K562 (cell line): ENCODE results near the gene ANXA4. TPM values are rescaled to one million over a fixed set of nuclear protein-coding genes. Genes with fewer than 3 reads are reported as not detected.

ENCODE experiments used
- CBFB ChIP-seq: sonication (generic); formaldehyde crosslinking; IDR thresholded peaks from 2 replicates; pipeline ENCODE4 v1.4.0; 2020; ENCODE audit warnings: mild to moderate bottlenecking, missing genetic modification reagents
- CGGBP1 ChIP-seq: fragments of 250-450 bp; sonication (Bioruptor Pico); IDR thresholded peaks from 2 replicates; pipeline ENCODE4 v1.9.0; 2021; ENCODE audit warnings: mild to moderate bottlenecking
- FOSL1 ChIP-seq: fragments of 200-800 bp; sonication (Bioruptor generic); conservative IDR thresholded peaks from 2 replicates; pipeline ENCODE4 v1.6.1; 2016; ENCODE audit warnings: missing genetic modification characterization, missing compliant biosample characterization
- GABPA ChIP-seq: fragments of 200-800 bp; sonication (Bioruptor generic); conservative IDR thresholded peaks from 2 replicates; pipeline ENCODE4 v1.6.1; 2016; ENCODE audit warnings: low read depth, missing genetic modification characterization, missing compliant biosample characterization
- GATAD2B ChIP-seq: fragments of 450-650 bp; IDR thresholded peaks from 2 replicates; pipeline ENCODE4 v1.6.1; 2017; ENCODE audit warnings: mild to moderate bottlenecking, borderline replicate concordance
- HDAC1 ChIP-seq, 2 experiments: fragments of 450-650 bp; IDR thresholded peaks; 2 replicates each; pipeline ENCODE4 v1.6.1; 2016 to 2017; ENCODE audit warnings: inconsistent platforms in 1 of 2, mild to moderate bottlenecking in 1 of 2, moderate library complexity in 1 of 2
- HDAC6 ChIP-seq: IDR thresholded peaks from 2 replicates; pipeline ENCODE4 v1.6.1; 2012; ENCODE audit warnings: low read depth, mild to moderate bottlenecking, control low read depth, inconsistent platforms, low read length, moderate library complexity
- OTX1 ChIP-seq: fragments of 450-650 bp; formaldehyde crosslinking; IDR thresholded peaks from 2 replicates; pipeline ENCODE4 v1.4.0; 2022; ENCODE audit warnings: mild to moderate bottlenecking
- RAD51 ChIP-seq: fragments of 450-650 bp; IDR thresholded peaks from 2 replicates; pipeline ENCODE4 v1.7.1; 2016; ENCODE audit warnings: low read depth, mild to moderate bottlenecking, borderline replicate concordance
- SIN3B ChIP-seq: fragments of 450-650 bp; IDR thresholded peaks from 2 replicates; pipeline ENCODE4 v1.6.1; 2017; ENCODE audit warnings: low read depth, mild to moderate bottlenecking, moderate library complexity
- SNIP1 ChIP-seq: fragments of 450-650 bp; IDR thresholded peaks from 2 replicates; pipeline ENCODE4 v1.7.1; 2017; ENCODE audit warnings: low read depth, mild to moderate bottlenecking
- USF1 ChIP-seq: sonication (generic); formaldehyde crosslinking; IDR thresholded peaks from 2 replicates; pipeline ENCODE4 v1.9.0; 2022; ENCODE audit warnings: mild to moderate bottlenecking, missing genetic modification reagents
- ZBTB40 ChIP-seq, 2 experiments: fragments of 450-650 bp in 1 of 2; sonication (generic) in 1 of 2; formaldehyde crosslinking in 1 of 2; IDR thresholded peaks; 2 replicates each; pipeline versions ENCODE4 v1.7.1 to v1.9.0; 2016 to 2022; ENCODE audit warnings: inconsistent platforms in 1 of 2, mild to moderate bottlenecking in 1 of 2, missing genetic modification reagents in 1 of 2
- ZBTB5 ChIP-seq: fragments of 450-650 bp; IDR thresholded peaks from 2 replicates; pipeline ENCODE4 v1.6.1; 2017; ENCODE audit warnings: antibody characterized with exemption
- ZNF740 ChIP-seq, 3 experiments: fragments of 200-800 bp in 1 of 3; sonication (Bioruptor generic) in 1 of 3; sonication (generic) in 1 of 3; formaldehyde crosslinking in 1 of 3; IDR thresholded peaks; 2 replicates each; pipeline versions ENCODE4 v1.6.1 to v1.8.0; 2016 to 2022; ENCODE audit warnings: mild to moderate bottlenecking in 2 of 3, missing compliant biosample characterization in 2 of 3, missing genetic modification characterization in 2 of 3, missing genetic modification reagents in 1 of 3
- polyA plus RNA-seq, 8 experiments: library from polyadenylated mRNA; depleted of rRNA in 4 of 8; stranded (reverse) in 5 of 8; unstranded in 3 of 8; fragments of >200 nt; fragmentation: Nextera tagmentation in 2 of 8; fragmentation: Illumina TruSeq in 1 of 8; extraction: Ambion mirVana in 2 of 8; extraction: Trizol in 1 of 8; gene quantifications; 2 replicates each; pipeline versions ENCODE4 v1.2.1 to v1.2.3, GENCODE V29; 2011 to 2014; ENCODE audit warnings: inconsistent platforms in 1 of 8, missing spikeins in 1 of 8
- total RNA-seq, 7 experiments: library from RNA; depleted of rRNA in 6 of 7; stranded (reverse); fragments of >200 nt in 6 of 7; fragmentation: Illumina TruSeq in 2 of 7; extraction: Trizol in 2 of 7; gene quantifications; 2 replicates each; pipeline versions ENCODE4 v1.2.1 to v1.2.3, GENCODE V29; 2011 to 2021; ENCODE audit warnings: low replicate concordance in 1 of 7

ANXA4 gene
- total and polyA plus RNA-seq, 9 of the 15 experiments (the other 6 are each of a cell fraction or from before 2014, with no cell fraction given): 3.4 to 13.6 (median 11.6) TPM

- TF ChIP-seq ZBTB40 (IDR thresholded peaks at IDR 0.05): no peak
- TF ChIP-seq ZBTB40 (CRISPR knock-in tag; IDR thresholded peaks at IDR 0.05): no peak
- no peak for TF ChIP-seq SIN3B
- no peak for TF ChIP-seq CBFB (CRISPR knock-in tag)
- no peak for TF ChIP-seq FOSL1 (tag)
- no peak for TF ChIP-seq GATAD2B
- no peak for TF ChIP-seq SNIP1
- TF ChIP-seq RAD51: no peak
- TF ChIP-seq USF1: no peak
- no peak for TF ChIP-seq ZBTB5
- no peak for TF ChIP-seq ZNF740 (CRISPR knock-in tag; IDR thresholded peaks at IDR 0.05)
- TF ChIP-seq ZNF740 (tag; IDR thresholded peaks at IDR 0.05): no peak
- TF ChIP-seq HDAC1 (IDR thresholded peaks at IDR 0.05): no peak
- no peak for TF ChIP-seq GABPA
- no peak for TF ChIP-seq CGGBP1 (CRISPR knock-in tag)
- no peak for TF ChIP-seq OTX1
- TF ChIP-seq HDAC6: no peak
These were observed 1.9 kb downstream of the ANXA4 start (continued) for GRCh38 chr2:69743847-69744264.
